Right kidney (tissue), 1 donor: ENCODE results near the gene CCDC154.

Experiments used
- DNase-seq: peaks from one replicate; pipeline ENCODE4 v3.0.0-alpha.2; 2016

Gene CCDC154

GRCh38 chr16:1422076-1422475 lies 22.3 kb downstream of the CCDC154 start:
- DNase-seq: no peak

DNA sequence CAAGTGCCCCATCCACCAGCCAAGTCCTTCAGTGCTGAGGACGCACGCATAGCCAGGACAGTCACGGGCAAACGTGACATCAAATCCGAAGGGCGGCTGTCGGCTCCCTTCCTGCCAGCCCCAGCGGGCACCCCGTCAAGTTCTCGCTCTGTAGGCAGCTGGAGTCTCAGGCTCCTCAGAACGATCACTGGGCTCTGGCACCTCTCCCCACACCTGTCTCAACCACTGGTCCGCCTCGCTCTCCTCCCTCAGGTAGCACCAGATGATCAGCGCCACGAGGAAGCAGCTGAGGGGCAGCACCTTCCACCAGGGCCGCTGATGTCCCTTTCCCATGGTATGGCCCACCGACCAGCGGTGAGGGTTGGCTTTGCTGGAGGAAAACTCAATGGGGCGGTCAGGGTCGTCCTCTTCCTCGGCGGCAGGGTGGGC lies 24.2 kb downstream of the CCDC154 start:
- no peak for DNase-seq

- DNase-seq: no peak
These were observed 27.8 kb downstream of the CCDC154 start for GRCh38 chr16:1416521-1416941.

DNA sequence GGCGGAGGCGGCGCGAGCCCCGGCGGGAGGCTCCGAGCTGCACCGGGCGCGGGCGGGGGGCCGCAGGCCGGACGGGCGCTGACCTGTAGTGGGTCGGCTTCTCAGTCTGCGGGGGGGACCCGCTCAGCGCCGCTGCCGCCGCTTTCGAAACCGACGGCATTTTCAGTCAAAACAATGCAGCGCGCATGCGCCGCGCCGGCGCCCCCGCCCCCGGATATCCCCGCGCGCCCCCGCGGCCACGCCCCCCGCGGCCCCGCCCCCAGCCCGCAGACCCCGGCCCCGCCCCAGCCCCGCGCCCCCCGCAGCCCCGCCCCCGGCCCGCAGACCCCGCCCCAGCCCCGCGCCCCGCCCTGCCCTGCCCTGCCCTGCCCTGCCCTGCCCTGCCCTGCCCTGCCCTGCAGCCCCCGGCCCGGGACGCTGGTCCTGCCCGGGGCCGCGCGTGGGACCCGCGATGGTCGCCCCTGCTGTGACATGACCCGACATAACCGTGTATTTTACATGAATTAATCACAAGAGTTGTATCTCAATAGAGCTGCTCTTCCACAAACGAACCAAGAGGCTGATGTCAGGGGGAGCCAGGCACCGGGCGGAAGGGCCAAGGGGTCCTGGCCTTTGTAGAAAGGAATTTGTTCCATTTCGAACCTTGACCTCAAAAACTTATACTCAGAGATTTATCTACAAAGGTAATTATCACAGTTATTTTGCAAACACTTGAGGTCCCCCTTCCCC lies 29.7 kb downstream of the CCDC154 start, which contains the start of gene UNKL:
Gene UNKL (minus strand): TSS at position 173 of the 729 bp plus-strand sequence. CDS start 13 bp downstream, at position 160.
- DNase-seq: peak; percentile 44

- peak; percentile 67 for DNase-seq
These were observed 30.4 kb downstream of the CCDC154 start for GRCh38 chr16:1413684-1414531.

- no peak for DNase-seq
These were observed 31.5 kb downstream of the CCDC154 start for GRCh38 chr16:1412847-1413246.

DNA sequence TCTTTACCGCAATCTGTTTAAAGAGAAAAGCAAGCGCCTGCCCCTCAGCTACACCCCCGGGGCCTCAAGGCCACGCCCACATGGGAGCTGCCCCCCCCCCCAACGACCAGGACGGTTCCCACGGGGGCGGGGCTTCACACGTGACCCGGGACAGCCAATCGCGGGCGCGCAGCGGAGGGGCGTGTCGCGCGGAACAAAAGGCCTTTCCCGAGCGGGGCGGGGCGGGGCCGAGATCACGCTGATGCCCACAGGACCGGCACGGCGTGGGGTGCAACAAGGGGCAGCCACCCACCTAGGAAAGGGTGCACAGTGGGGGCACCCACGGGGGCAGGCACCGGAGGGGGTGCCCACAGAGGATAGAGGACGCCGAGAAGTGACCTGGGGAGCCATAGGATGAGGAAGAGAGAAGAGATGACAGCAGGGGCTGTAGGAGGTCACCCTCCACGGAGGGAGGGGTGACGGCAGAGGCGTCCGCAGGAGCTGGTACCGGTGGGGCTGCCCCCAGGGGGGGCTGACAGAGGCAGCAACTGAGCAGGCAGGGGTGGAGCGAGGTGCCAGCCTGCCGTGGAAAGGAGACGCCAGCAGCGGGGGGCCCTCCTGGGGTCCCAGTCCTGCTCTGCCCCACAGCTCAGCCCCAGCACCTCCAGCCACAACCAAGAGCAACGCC lies 36.1 kb downstream of the CCDC154 start:
- peak; percentile 94 for DNase-seq

DNA sequence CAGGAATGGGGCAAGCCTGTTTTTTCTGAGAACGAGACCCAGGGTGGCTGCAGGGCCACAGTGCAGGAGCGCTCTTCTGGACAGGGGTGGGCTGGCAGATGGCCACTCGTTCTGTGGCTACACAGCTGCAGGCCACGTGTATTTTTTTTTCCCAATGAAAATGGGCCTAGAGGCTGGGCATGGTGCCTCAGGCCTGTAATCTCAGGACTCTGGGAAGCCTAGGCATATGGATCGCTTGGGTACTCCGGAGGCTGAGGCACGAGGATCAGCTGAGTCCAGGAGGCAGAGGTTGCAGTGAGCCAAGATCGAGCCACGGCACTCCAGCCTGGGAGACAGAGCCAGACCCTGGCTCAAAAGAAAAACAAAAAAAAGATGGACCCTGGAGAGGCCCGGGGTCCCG lies 36.6 kb downstream of the CCDC154 start:
- no peak for DNase-seq

- DNase-seq: no peak
These were observed 40.6 kb downstream of the CCDC154 start for GRCh38 chr16:1403733-1404132.

GRCh38 chr16:1403036-1403435 lies 41.3 kb downstream of the CCDC154 start:
- DNase-seq: no peak

DNA sequence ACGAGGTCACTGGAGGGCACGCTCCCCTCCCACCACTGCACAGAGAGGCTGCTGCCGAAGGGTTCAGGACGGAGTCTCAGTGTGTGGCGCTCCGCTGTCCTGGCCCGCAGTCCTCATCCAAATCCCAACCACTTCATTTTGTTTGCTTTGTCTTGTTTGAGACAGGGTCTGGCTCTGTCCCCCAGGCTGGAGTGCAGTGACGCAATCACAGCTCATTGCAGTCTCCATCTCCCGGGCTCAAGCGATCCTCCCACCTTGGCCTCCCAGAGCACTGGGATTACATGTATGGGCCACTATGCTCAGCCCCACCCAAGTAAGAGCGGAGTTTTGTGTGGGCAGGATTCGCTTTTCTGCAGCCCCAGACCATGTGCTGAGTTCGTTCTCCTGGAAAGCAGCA lies 42.6 kb downstream of the CCDC154 start:
- DNase-seq: no peak

GRCh38 chr16:1401061-1401757 lies 43.1 kb downstream of the CCDC154 start:
- DNase-seq: no peak

DNA sequence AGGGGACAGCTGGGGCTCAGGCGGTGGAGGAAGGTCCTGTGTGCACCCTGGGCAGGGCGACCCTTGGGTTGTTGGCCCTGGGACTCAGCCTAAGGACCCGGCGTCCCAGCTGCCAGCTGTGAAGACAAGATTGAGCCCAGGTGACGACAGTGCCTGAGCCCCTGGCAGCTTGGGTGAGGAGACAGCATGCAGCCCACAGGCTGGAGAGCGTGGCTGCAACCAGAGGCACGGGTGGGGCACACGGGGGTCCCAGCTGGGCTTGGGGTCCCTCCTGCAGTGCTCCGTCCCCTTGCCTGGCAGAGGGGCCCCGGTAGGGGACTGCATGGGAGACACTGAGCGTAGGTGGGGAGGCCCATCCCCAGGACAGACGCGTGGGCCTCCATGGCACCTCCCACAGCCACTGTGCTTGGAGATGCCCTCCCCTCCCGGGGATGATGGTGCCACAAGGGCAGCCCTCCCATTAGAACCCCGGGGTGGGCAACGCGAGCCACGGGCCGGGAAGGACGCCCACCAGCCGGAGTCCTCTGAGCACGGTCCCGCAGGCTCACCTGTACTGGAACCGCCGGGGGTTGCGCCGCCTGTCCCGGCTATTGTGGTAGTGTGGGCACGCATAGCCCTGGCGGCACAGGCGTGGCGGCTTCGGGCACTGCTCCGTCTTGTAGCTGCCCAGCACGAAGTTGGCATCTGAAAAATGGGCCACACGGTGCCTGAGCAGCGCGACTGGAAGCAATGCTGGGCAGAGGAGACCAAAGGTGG lies 45.4 kb downstream of the CCDC154 start:
- no peak for DNase-seq

DNA sequence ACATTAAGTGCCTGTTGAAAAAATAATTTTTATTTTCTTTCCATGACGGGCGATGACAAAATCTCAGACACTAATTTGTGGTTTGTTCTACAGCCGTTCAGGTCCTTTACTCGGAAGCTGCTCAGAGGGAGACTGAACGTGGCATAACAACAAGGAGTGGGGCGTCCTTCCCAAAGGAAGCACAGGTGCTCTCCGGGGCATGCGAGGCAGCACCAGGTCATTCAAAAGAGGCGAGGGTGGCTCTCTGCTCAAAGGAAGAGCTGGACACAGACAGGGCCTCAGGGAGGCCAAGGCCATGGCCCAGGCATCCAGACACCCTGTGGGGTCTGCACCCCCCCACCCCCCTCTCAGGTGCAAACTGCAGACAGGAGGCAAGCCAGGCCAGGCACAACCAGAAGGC lies 46.0 kb downstream of the CCDC154 start:
- no peak for DNase-seq

DNA sequence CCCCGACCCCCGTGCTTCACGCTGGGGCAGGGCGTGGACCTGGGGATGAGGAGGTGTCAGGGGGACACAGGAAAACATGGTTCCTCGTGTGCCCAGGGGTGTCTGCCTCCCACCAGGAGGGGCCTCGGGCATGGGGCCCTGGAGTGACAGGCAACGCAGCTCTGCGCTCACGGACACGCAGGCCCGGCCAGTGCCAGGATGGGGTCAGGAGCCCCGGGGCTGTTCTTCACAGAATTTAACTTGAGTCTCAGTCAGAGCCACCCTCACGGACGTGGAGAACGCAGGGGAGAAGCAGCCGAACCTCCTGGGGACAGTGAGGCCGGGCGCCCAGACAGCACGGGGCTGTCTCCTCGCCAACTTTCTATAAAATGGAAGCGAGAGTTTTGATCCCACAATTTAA lies 46.6 kb downstream of the CCDC154 start:
- no peak for DNase-seq

- no peak for DNase-seq
These were observed 48.8 kb downstream of the CCDC154 start for GRCh38 chr16:1395444-1396031.

GRCh38 chr16:1394367-1394951 lies 49.9 kb downstream of the CCDC154 start:
- DNase-seq: no peak

GRCh38 chr16:1393613-1394176 lies 50.7 kb downstream of the CCDC154 start:
- DNase-seq: no peak

GRCh38 chr16:1392826-1393225 lies 51.5 kb downstream of the CCDC154 start:
- DNase-seq: no peak

DNA sequence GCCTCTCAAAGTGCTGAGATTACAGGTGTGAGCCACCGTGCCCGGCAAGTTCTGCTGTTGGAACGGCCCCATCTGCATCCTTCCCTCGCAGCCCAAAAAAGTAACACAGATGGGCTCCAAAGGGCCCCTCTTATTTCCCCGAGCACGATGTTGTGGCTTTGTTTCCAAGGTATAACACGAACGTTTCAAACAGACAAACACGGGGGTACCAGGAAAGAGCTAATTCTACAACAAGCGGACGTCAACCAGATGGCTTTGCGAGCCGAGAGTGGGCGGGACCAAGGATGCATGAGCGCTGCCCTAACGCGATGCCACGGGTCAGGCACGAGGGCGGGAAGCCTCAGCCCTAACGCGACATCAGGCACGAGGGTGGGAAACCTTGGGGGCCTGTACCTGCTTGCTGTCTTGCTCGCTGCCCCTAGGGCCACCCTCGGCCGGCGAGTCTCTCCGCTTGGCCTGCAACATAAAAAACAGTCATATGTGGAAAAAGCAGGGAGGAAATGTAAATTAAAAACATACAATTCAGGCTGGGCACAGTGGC lies 54.0 kb downstream of the CCDC154 start:
- no peak for DNase-seq
